Left ventricle myocardium inferior (tissue), 1 donor: ENCODE data around the gene L3MBTL2. TPM values are rescaled to one million over a fixed set of nuclear protein-coding genes. Genes with fewer than 3 reads are reported as not detected.

Source experiments
- DNase-seq: peaks from one replicate; pipeline ENCODE4 v3.0.0-alpha.2; 2020
- H3K27ac ChIP-seq: fragments of 200-600 bp; replicated peaks from 2 replicates; pipeline ENCODE4 v1.8.0; 2021
- H3K27me3 ChIP-seq: fragments of 200-600 bp; 2 replicates; pipeline ENCODE4 v1.8.0; 2021; ENCODE audit warnings: low read depth
- H3K36me3 ChIP-seq: fragments of 200-600 bp; 2 replicates; pipeline ENCODE4 v1.8.0; 2021
- H3K4me1 ChIP-seq: fragments of 200-600 bp; 2 replicates; pipeline ENCODE4 v1.8.0; 2021
- H3K4me3 ChIP-seq: fragments of 200-600 bp; 2 replicates; pipeline ENCODE4 v1.8.0; 2021; ENCODE audit warnings: mild to moderate bottlenecking, moderate library complexity
- H3K9me3 ChIP-seq: fragments of 200-600 bp; replicated peaks from 2 replicates; pipeline ENCODE4 v1.8.0; 2021
- intact Hi-C: fragments of 100-400 bp; cut with micrococcal nuclease; formaldehyde crosslinking; loops from one replicate; pipeline ENCODE4 v1.11.0; 2022
- total RNA-seq: library from RNA; stranded (reverse); fragmentation: NEBNext Ultra II Directional; extraction: Animal tissue kit (Norgen Biotek cat#: 25700); gene quantifications from one replicate; pipeline ENCODE4 v1.2.1, GENCODE V29; 2021
- TF ChIP-seq, protein P1 (sequence below): fragments of 200-600 bp; IDR thresholded peaks from 2 replicates; pipeline ENCODE4 v1.8.0; 2021; ENCODE audit warnings: antibody characterized with exemption, mild to moderate bottlenecking, borderline replicate concordance
- donor health status: DM: no; HTN: yes; CAD: no; lungs with severe emphysema.

Gene L3MBTL2
- total RNA-seq, 1 donor from 2014 or later = 15.2 TPM

DNA sequence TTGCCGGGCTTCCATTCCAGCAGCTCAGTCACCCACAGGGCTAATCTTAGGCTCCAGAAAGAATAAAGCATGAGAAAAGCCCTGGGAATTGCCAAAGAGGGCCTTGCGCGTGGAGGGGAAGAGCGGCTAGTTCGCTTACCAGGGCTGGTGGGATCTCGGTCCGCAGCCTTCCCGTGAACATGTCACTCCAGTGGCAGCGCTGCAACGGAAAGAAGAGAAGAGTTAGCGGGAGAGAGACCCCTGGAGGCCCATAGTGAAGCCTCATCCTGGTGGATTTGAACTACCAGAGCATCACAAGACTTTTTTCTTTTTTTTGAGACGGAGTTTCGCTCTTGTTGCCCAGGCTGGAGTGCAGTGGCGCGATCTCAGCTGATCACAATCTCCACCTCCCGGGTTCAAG is 62.8 kb downstream of the L3MBTL2 start:
- DNase-seq = no peak
- Histone ChIP-seq H3K4me1 (peaks cover 14% of the 10 kb centered on the region), H3K4me3 (no peak overlapping the region), H3K27ac (no peak overlapping the region), H3K9me3 (no peaks in the 10 kb centered on the region), H3K36me3 (peaks cover 95% of the 10 kb centered on the region), H3K27me3 (no peaks in the 10 kb centered on the region)
- TF ChIP-seq, protein P1, sequence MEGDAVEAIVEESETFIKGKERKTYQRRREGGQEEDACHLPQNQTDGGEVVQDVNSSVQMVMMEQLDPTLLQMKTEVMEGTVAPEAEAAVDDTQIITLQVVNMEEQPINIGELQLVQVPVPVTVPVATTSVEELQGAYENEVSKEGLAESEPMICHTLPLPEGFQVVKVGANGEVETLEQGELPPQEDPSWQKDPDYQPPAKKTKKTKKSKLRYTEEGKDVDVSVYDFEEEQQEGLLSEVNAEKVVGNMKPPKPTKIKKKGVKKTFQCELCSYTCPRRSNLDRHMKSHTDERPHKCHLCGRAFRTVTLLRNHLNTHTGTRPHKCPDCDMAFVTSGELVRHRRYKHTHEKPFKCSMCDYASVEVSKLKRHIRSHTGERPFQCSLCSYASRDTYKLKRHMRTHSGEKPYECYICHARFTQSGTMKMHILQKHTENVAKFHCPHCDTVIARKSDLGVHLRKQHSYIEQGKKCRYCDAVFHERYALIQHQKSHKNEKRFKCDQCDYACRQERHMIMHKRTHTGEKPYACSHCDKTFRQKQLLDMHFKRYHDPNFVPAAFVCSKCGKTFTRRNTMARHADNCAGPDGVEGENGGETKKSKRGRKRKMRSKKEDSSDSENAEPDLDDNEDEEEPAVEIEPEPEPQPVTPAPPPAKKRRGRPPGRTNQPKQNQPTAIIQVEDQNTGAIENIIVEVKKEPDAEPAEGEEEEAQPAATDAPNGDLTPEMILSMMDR = no peak
- intact Hi-C loops = no loop called here

DNA sequence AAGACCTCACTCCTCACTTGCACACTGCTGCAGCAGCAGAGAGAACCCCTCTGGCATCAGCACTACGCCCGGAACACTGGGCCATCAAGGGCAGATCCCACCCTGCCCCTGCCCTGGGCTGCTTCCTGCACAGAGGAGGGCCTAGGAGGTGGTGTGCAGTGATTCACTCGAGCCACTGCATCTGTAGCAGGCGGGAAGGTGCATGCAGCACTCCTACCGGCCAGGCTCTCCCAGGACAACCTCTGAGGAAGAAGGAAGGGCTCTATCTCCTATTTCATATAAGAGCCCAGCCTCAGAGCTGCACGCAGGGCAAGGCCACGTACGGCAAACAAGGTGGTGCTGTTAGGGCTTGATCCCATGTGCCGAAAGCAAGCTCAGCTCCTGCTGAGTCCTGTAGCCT is 66.7 kb downstream of the L3MBTL2 start:
- Histone ChIP-seq H3K36me3 (peaks cover 97% of the 10 kb centered on the region), H3K27ac (no peak overlapping the region), H3K4me1 (no peaks in the 10 kb centered on the region), H3K4me3 (no peak overlapping the region), H3K27me3 (no peaks in the 10 kb centered on the region), H3K9me3 (no peaks in the 10 kb centered on the region)
- intact Hi-C loops = no loop called here
- no peak for DNase-seq
- TF ChIP-seq, protein P1 = no peak

DNA sequence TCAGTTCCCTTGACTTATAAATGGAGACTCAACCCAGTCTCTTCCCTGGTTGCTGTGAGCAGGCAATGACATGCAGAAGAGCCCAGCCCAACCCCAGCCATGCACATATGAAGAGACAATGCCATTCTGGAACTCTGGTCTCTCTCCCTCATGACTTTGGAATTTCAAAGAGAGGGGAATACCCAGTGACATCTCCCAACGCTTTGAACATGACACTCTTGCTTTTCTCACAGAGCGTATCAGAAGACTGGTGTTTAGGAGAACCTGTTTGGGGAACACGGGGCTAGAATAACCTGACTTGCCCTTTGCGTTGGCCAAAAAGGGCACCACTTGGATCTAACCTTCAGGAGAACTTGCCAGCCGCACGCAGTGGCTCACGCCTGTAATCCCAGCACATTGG is 68.0 kb downstream of the L3MBTL2 start:
- Histone ChIP-seq H3K4me1 (no peaks in the 10 kb centered on the region), H3K9me3 (no peaks in the 10 kb centered on the region), H3K27me3 (no peaks in the 10 kb centered on the region), H3K36me3 (peaks cover 94% of the 10 kb centered on the region), H3K4me3 (no peak overlapping the region), H3K27ac (no peak overlapping the region)
- intact Hi-C loops = no loop called here
- no peak for DNase-seq
- TF ChIP-seq, protein P1 = no peak

DNA sequence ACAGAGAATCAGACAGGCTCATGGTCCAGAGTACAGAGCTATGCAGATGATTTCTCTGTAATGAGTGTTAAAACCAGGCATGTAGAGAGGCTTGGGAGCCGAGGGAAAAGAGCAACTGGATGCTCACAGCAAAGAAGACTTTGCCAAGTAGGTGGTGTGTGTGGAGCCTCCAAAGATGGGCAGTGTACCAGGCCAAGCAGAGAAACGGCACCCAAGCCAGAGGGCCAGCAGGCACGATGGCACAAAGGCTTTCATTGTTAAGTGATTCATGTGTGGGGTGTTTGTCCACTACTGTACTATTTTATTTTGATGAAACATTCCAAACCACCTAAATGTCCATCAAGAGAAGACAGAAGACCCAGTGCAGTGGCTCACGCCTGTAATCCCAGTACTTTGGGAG is 69.7 kb downstream of the L3MBTL2 start:
- Histone ChIP-seq H3K4me3 (no peak overlapping the region), H3K27me3 (no peaks in the 10 kb centered on the region), H3K27ac (no peak overlapping the region), H3K9me3 (no peaks in the 10 kb centered on the region), H3K4me1 (no peaks in the 10 kb centered on the region), H3K36me3 (peaks cover 93% of the 10 kb centered on the region)
- intact Hi-C loops = no loop called here
- no peak for DNase-seq
- TF ChIP-seq, protein P1 = no peak

DNA sequence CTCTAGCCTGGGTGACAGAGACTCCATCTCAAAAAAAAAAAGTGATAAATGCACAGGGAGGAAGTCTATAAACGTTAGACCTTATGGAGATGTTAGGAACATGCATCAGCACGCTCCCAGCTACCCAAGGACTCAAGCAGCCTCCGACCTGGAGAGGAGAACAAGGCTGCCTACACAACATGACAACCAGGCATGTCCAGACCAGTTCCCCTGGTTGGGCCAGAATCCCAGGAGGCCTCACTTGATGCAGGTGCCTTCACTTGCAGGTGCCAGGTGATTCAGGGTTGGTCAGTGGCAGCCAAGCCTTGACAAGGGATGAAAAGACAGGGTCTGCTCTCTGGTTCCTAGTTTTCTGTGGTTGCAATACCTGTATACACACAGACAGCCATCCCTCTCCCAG is 75.0 kb downstream of the L3MBTL2 start:
- no peak for DNase-seq
- Histone ChIP-seq H3K9me3 (no peaks in the 10 kb centered on the region), H3K4me1 (peaks cover 11% of the 10 kb centered on the region), H3K27ac (no peak overlapping the region), H3K4me3 (no peak overlapping the region), H3K27me3 (no peaks in the 10 kb centered on the region), H3K36me3 (peaks cover 75% of the 10 kb centered on the region)
- intact Hi-C loops = no loop called here
- TF ChIP-seq, protein P1 = no peak

DNA sequence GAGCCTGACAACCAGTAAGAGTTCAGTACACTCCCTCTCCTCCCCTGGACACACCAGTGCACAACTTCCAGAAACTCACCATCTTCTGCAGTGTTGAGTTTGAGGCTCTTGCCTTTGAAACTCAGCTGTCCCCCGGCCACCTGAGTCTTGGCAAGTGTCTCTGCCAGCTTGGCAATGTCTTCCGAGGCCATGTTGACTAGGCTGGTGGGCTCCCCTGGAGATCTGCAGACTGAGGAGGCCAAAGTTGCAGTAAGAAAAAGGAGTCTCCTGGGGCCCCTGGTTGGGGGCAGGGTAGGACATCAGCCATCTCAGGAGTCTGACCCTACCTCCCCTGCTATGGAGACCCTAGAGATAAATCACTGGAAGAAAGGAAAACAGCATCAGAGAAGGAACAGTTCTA is 75.7 kb downstream of the L3MBTL2 start:
- peaks cover 67% of the 10 kb centered on the region for H3K36me3 ChIP-seq

More for the DNA sequence above, 75.7 kb downstream of the L3MBTL2 start:
- Histone ChIP-seq H3K27me3 (no peaks in the 10 kb centered on the region), H3K9me3 (no peaks in the 10 kb centered on the region), H3K27ac (no peak overlapping the region), H3K4me3 (no peak overlapping the region), H3K4me1 (peaks cover 19% of the 10 kb centered on the region)
- intact Hi-C loops = no loop called here
- TF ChIP-seq, protein P1 = no peak
- no peak for DNase-seq
